ENCODE measurements around the gene MKNK1.

DNA sequence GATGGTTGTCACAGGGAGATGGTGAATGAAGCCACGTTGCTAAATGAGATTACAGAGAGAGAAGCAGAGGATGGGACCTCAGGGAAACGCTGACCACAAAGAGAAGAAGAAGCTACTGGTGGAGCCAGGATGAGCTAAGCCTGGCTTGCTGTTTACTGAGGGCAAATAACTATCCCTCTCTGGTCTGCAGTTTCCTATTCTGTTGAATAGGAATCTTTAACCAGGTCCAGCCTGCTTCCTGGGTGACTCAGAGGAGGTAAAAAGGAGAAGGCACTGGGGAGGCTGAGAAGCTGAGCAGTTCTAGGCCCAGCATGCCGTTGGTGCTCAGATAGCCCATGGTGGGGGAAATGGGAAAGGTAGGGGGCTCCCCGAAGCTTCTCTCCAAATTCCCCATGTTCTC, 84.9 kb downstream of the MKNK1 start:
- TF ChIP-seq, protein P1, sequence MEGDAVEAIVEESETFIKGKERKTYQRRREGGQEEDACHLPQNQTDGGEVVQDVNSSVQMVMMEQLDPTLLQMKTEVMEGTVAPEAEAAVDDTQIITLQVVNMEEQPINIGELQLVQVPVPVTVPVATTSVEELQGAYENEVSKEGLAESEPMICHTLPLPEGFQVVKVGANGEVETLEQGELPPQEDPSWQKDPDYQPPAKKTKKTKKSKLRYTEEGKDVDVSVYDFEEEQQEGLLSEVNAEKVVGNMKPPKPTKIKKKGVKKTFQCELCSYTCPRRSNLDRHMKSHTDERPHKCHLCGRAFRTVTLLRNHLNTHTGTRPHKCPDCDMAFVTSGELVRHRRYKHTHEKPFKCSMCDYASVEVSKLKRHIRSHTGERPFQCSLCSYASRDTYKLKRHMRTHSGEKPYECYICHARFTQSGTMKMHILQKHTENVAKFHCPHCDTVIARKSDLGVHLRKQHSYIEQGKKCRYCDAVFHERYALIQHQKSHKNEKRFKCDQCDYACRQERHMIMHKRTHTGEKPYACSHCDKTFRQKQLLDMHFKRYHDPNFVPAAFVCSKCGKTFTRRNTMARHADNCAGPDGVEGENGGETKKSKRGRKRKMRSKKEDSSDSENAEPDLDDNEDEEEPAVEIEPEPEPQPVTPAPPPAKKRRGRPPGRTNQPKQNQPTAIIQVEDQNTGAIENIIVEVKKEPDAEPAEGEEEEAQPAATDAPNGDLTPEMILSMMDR (IDR thresholded peaks at IDR 0.05; ENCODE audit: poor library complexity): no peak
- TF ChIP-seq EZH2 (IDR thresholded peaks at IDR 0.05; ENCODE audit: borderline replicate concordance) (no peak), EZH2phosphoT487 (IDR thresholded peaks at IDR 0.05; ENCODE audit: low read depth, severe bottlenecking, unreplicated experiment) (no peak)
